Natural killer cell treated with Interleukin-12 subunit alpha and Interleukin-12 subunit beta and Interleukin-15 and Interleukin-18, amount 100 ng/mL, for 72 hours (primary cell): ENCODE measurements around the gene PARN. TPM values are rescaled to one million over a fixed set of nuclear protein-coding genes. Genes with fewer than 3 reads are reported as not detected.
A peak's percentile ranks its signal among the peaks of the same experiment; 100 is the strongest.
"Not testable (repeated sequence)": the region's sequence is repeated elsewhere in the genome, so short reads cannot be mapped to it uniquely, and the experiment has no call there.

Experiments used
- ATAC-seq, 2 donors: fragments of 150-1000 bp; cut with Tn5 transposase in 1 of 2; sonication (Bioruptor Pico), chemical (Tn5 transposase) in 1 of 2; 2 replicates each; pipeline ENCODE4 v1.10.0; 2021
- DNase-seq: peaks from one replicate; pipeline ENCODE4 v3.0.0; 2022; ENCODE audit warnings: low spot score
- H3K27ac Mint-ChIP-seq, 2 donors: 1 replicate in 1 of 2; 2 replicates in 1 of 2; pipeline ENCODE4 v1.8.0; 2022; ENCODE audit warnings: mixed read lengths in 2 of 2, mild to moderate bottlenecking in 1 of 2, moderate library complexity in 1 of 2
- H3K27me3 Mint-ChIP-seq, 2 donors: 1 replicate in 1 of 2; 2 replicates in 1 of 2; pipeline ENCODE4 v1.8.0; 2022; ENCODE audit warnings: mixed read lengths in 2 of 2
- H3K36me3 Mint-ChIP-seq: one replicate; pipeline ENCODE4 v1.8.0; 2022; ENCODE audit warnings: mixed read lengths
- H3K4me1 Mint-ChIP-seq, 2 donors: 1 replicate in 1 of 2; 2 replicates in 1 of 2; pipeline ENCODE4 v1.8.0; 2022; ENCODE audit warnings: low read depth in 2 of 2, mixed read lengths in 2 of 2, mild to moderate bottlenecking in 1 of 2
- H3K4me3 Mint-ChIP-seq: one replicate; pipeline ENCODE4 v1.8.0; 2022; ENCODE audit warnings: mixed read lengths
- H3K9me3 Mint-ChIP-seq: 2 replicates; pipeline ENCODE4 v1.8.0; 2022; ENCODE audit warnings: mixed read lengths
- total RNA-seq, 2 donors: library from RNA; stranded (reverse); gene quantifications; one replicate each; pipeline ENCODE4 v1.2.3, GENCODE V29; 2022

PARN gene
- total RNA-seq, 2 donors from 2014 or later = 25.4 to 50.4 TPM

DNA sequence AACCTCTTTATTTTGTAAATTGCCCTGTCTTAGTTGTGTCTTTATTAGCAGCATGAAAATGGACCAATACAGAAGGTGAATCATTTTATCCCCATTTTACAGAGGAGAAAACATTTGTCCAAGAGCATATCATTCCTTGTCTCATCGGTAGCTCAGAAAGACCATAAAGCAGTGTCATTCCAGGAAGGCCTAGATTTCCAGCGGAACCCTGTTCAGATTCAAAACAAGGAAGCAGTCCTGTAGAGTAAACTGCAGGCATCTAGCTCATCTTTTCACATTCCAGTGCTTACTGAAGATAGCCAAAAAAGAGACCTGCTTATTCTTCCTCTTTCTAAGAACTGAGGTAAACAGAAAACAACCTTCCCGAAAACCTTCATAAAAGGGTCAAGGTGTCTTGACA is 54.0 kb downstream of the PARN start:
- no peak overlapping the region for H3K27ac Mint-ChIP-seq
- ATAC-seq (no peak), DNase-seq (no peak)
- no peak overlapping the region for H3K4me3 Mint-ChIP-seq
- peaks cover 16% of the 10 kb centered on the region for H3K36me3 Mint-ChIP-seq
- no peaks in the 10 kb centered on the region for H3K9me3 Mint-ChIP-seq
- H3K4me1 Mint-ChIP-seq = peaks cover 0 to 3% of the 10 kb centered on the region in 2 donors
- H3K27me3 Mint-ChIP-seq = no peaks in the 10 kb centered on the region

DNA sequence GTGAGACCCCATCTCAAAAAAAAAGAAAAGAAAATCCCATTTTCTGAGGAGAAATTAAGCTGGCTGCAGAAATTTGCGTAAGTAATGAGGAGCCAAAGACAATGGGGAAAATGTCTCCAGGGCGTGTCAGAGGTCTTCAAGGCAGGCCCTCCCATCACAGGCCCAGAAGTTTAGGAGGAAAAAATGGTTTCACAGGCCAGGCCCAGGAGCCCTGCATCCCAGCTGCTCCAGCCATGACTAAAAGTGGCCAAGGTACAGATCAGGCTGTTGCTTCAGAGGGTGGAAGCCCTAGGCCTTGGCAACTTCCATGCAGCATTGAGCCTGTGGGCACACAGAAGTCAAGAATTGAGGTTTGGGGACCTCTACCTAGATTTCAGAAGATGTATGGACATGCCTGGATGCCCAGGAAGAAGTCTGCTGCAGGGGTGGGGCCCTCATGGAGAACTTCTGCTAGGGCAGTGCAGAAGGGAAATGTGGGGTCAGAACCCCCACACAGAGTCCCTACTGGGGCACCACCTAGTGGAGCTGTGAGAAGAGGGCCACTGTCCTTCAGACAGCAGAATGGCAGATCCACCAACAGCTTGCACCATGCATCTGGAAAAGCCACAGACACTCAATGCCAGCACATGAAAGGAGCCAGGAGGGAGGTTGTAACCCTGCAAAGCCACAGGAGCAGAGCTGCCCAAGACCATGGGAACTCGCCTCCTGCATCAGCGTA is 55.2 kb downstream of the PARN start:
- H3K36me3 Mint-ChIP-seq = peaks cover 16% of the 10 kb centered on the region
- H3K27me3 Mint-ChIP-seq, DNase-seq, H3K4me1 Mint-ChIP-seq, ATAC-seq, H3K4me3 Mint-ChIP-seq, H3K9me3 Mint-ChIP-seq, H3K27ac Mint-ChIP-seq: not testable (repeated sequence)

DNA sequence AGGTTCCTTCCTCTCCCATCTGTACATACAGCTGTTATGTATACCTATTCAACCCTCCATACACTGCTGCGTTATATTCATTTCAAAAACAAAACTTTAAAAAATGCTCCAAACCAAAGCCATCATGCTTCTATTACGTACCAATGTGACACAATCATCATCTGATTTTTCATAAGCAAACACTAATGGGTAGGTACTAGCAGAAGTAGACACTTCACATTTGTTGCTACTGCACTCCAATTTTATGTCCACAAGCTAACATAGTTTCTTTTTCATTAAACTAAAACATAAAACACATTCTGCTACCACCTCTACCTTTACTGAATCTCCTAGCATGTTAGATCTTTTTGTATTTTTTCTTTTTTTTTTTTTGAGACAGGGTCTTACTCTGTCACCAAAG is 57.5 kb downstream of the PARN start:
- H3K9me3 Mint-ChIP-seq = no peaks in the 10 kb centered on the region
- H3K4me1 Mint-ChIP-seq = no peaks in the 10 kb centered on the region
- no peak overlapping the region for H3K4me3 Mint-ChIP-seq
- no peak overlapping the region for H3K27ac Mint-ChIP-seq
- no peak for DNase-seq
- no peaks in the 10 kb centered on the region for H3K27me3 Mint-ChIP-seq
- peaks cover 16% of the 10 kb centered on the region for H3K36me3 Mint-ChIP-seq
- no peak for ATAC-seq

DNA sequence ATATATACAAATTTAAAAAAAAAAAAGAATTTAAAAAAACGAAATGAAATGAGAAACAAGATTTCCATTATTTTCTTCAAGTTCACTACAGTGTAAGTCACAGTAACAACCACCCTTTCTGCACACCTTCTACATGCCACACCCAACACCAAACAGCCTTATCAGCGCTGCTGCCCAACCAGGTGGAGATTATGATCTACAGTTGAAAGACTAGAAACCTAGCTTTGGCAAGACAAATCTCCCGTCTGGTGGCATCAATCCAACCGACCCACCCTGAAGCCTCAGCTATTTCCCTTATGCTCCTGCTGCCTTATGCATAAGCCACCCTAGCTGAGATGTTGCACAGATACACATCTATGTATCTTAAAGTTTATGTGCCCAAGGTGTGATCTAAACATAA is 60.8 kb downstream of the PARN start:
- no peak overlapping the region for H3K4me3 Mint-ChIP-seq
- H3K4me1 Mint-ChIP-seq = peaks cover 8% of the 10 kb centered on the region in 2 donors
- H3K27me3 Mint-ChIP-seq = no peaks in the 10 kb centered on the region
- DNase-seq (no peak), ATAC-seq (no peak)
- no peak overlapping the region for H3K27ac Mint-ChIP-seq
- H3K36me3 Mint-ChIP-seq = peaks cover 8% of the 10 kb centered on the region
- no peaks in the 10 kb centered on the region for H3K9me3 Mint-ChIP-seq

DNA sequence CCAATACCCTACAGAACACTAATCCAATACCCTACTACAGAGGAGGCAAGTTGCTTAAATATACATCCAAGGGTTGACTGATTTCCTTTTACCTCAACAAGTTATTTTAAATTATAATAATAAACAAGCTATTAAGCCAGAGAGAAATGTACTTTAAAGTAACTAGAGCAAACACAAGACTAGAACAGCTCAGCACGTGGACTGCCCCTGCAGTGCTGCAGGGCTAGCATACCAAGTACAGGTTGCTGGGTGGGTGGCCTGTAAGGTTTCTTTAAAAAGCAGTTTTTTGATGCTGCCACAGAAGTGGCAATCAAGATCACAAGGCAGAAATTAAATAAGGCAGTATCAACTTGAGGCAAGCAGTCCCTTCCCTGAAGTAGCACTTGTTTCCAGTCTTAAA is 63.5 kb downstream of the PARN start:
- Mint-ChIP-seq H3K27ac (no peak overlapping the region), H3K4me1 (peaks cover 8% of the 10 kb centered on the region in 2 donors)

DNA sequence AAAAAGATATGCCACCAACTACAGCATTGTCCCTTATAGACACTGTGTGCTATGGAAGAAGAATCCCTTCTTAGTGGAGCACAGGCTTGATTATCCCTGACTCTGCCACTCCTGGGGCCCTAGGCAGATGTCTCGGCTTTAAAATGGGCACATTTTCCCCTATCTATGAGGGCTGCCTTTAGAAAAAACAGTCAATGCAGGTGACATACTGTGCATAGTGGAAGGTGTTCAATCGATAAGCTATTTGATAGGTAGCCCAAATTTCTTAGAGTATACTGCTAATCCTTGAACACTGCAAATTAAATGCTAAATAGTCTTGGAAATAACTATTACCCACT is 64.4 kb downstream of the PARN start:
- H3K27me3 Mint-ChIP-seq = no peaks in the 10 kb centered on the region
- H3K4me3 Mint-ChIP-seq = no peak overlapping the region
- H3K36me3 Mint-ChIP-seq = no peaks in the 10 kb centered on the region
- H3K27ac Mint-ChIP-seq = no peak overlapping the region
- DNase-seq (no peak), ATAC-seq (no peak)
- no peaks in the 10 kb centered on the region for H3K9me3 Mint-ChIP-seq
- H3K4me1 Mint-ChIP-seq = peaks cover 8% of the 10 kb centered on the region in 2 donors

More for the DNA sequence above, 63.5 kb downstream of the PARN start:
- Mint-ChIP-seq H3K4me3 (no peak overlapping the region), H3K36me3 (no peaks in the 10 kb centered on the region), H3K9me3 (no peaks in the 10 kb centered on the region), H3K27me3 (no peaks in the 10 kb centered on the region)
- no peak for ATAC-seq
- no peak for DNase-seq

DNA sequence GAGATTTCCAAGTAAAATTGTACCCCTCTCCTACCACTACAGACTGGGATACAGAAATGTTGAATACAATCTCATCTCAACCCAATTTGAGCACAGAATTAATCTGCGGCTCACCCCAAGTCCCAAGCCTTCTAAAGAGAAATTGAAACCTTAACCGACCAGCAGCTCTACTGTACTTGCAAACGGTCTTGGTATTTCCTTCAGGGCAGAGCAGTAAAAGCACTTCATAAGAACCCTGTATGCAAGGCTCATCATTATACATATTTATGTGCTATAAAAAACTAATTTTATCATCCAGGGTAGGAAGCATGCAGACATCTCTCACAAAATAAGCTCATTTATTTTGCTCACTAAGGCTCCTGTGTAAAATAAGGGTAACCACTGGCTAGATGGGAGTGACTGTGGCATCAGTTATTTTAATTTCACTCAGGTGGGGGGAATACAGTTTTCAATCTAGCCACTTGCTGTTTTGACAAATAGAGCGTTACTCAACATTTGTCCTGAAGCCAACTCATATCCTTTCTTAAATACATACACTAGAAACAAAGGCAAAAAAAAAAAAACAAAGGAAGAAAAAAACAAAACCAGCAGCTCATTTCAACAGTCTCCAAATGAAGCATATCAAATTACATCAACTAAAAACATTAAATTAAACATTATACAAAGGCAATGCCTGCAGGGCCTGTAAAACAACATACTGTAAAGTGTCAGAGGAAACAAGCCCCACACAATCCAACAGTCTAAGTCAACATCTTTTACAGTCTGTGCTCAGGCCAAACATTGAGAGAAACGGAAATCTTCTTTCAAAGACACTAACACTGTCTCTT is 65.0 kb downstream of the PARN start:
- DNase-seq (no peak), ATAC-seq (no peak)
- no peaks in the 10 kb centered on the region for H3K9me3 Mint-ChIP-seq
- peaks cover 8% of the 10 kb centered on the region in 2 donors for H3K4me1 Mint-ChIP-seq
- H3K4me3 Mint-ChIP-seq = no peak overlapping the region
- H3K27me3 Mint-ChIP-seq = no peaks in the 10 kb centered on the region
- no peaks in the 10 kb centered on the region for H3K36me3 Mint-ChIP-seq
- H3K27ac Mint-ChIP-seq = peak overlapping the region in 1 of 2 donors; percentile 75

DNA sequence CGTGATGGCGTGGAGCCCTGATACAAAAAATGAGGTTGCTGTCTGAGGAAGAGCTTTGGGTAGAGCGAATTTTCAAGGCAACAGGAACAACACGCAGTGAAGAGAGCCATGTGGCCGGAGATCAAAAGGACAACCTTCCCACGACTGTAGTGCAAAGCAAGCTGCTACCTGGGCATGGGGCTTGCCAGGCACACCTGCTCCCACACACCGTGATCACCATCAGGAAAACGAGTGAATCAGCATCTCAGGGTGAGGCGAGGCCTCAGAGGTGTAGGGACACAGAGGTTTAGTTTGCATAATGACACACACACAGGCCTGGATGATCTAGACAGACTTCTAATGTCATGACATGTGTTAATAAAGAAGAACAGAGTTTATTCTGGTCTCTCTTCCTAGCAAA is 65.7 kb downstream of the PARN start:
- Mint-ChIP-seq H3K36me3 (no peaks in the 10 kb centered on the region), H3K27me3 (no peaks in the 10 kb centered on the region), H3K9me3 (no peaks in the 10 kb centered on the region), H3K4me3 (no peak overlapping the region), H3K4me1 (peaks cover 8% of the 10 kb centered on the region in 2 donors), H3K27ac (peak overlapping the region in 1 of 2 donors; percentile 43)
- DNase-seq (no peak), ATAC-seq (no peak)

DNA sequence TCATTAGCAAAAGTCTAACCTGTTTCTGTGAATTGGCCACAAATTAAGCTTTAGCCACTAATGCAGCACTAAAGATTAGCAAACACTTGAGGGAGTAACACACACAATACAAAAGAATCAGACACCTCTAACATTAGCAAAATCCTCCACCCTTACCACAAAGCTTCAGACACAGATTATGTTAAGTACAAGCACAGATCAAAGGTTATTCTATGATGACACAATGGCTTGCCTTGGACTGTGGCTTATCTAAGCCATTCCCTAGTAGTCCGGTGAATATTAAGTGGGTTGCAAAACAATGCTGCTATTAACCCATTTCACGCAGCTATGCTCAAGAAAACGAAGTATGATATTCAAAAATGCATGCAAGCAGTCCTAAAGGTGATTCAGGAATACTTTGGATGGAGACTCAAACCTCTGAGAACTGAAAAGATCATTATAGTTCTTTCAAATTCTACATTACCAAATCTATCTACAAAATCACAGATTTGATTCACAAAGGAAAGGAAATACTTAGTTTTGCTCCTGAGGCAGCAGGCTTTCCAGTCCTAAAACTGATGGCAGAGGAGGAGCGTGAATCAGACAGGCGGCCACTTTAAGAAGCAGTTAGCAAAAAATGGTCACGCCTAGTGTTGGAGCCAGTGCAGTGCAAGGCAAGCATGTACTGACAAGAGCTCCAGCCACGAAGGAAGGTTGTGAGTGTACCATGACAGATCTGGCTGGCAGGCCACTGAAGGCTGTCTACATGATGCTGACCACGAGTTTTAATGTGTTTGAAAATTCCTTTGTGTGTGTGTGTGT is 67.2 kb downstream of the PARN start:
- no peak overlapping the region for H3K4me3 Mint-ChIP-seq
- H3K27ac Mint-ChIP-seq = no peak overlapping the region
- ATAC-seq = no peak

DNA sequence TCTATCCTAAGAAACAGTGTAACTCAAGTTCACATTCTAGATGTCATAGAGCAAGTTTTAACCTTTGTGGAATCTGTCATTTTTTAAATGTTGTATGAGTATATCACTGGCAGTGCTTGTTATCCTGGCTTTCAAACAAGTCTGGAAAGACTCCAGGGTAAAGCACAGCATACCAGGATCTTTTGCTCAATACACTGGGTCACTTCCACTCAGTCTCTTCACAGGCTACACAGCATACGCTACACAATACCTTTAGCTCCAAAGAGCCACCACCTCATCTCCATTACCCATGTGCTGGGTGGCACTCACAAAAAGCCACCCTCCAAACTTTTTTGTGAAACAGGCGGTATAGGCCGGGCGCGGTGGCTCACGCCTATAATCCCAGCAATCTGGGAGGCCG is 69.5 kb downstream of the PARN start:
- Mint-ChIP-seq H3K4me1 (peaks cover 8% of the 10 kb centered on the region in 2 donors), H3K36me3 (no peaks in the 10 kb centered on the region), H3K27ac (no peak overlapping the region), H3K9me3 (no peaks in the 10 kb centered on the region), H3K27me3 (no peaks in the 10 kb centered on the region), H3K4me3 (no peak overlapping the region)
- DNase-seq (no peak), ATAC-seq (no peak)

More for the DNA sequence above, 67.2 kb downstream of the PARN start:
- no peaks in the 10 kb centered on the region for H3K27me3 Mint-ChIP-seq
- H3K36me3 Mint-ChIP-seq = no peaks in the 10 kb centered on the region
- no peak for DNase-seq
- H3K9me3 Mint-ChIP-seq = no peaks in the 10 kb centered on the region
- H3K4me1 Mint-ChIP-seq = peaks cover 8% of the 10 kb centered on the region in 2 donors

DNA sequence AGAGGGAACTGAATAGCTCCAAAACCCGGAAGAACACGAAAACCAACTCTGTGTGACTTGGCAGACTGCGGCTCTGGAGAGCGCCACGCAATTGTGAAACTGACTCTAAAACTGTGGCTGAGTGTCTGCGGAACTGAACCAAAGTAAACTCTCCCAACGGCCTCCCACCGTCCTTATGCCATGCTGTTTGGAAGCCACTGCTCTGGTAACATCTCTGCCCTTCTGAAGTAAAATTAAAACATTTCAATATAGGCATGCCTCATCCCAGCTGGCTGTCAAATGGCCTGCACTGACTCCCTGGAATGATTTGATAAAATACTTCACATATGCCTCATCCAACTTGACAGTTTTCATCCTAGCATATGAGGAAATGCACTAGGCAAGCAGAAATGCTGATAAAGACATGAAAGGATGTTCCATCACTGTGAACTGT is 70.2 kb downstream of the PARN start:
- H3K27ac Mint-ChIP-seq = no peak overlapping the region
- H3K4me3 Mint-ChIP-seq = no peak overlapping the region
- no peaks in the 10 kb centered on the region for H3K9me3 Mint-ChIP-seq
- H3K4me1 Mint-ChIP-seq = peaks cover 3% of the 10 kb centered on the region in 2 donors
- ATAC-seq = no peak
- DNase-seq = no peak
- no peaks in the 10 kb centered on the region for H3K27me3 Mint-ChIP-seq
- no peaks in the 10 kb centered on the region for H3K36me3 Mint-ChIP-seq

DNA sequence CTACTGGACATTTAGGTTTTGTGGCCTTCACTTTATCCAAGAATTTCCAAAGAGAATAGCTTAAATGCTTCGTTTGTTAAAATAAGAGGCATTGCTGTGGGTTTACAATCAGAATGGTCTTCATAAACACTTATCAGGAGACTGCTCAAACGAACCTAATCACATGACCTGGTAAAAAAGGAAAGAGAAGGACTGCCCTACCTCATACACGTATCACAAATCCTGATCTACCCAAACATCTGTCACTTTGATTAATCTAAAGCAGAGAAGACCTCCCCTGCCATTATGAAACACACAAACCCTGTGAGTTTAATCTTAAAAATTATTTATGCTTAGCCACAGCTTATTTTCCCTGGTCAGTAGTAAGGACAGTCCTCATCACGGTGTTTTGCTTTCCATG is 76.6 kb downstream of the PARN start:
- H3K9me3 Mint-ChIP-seq = no peaks in the 10 kb centered on the region

DNA sequence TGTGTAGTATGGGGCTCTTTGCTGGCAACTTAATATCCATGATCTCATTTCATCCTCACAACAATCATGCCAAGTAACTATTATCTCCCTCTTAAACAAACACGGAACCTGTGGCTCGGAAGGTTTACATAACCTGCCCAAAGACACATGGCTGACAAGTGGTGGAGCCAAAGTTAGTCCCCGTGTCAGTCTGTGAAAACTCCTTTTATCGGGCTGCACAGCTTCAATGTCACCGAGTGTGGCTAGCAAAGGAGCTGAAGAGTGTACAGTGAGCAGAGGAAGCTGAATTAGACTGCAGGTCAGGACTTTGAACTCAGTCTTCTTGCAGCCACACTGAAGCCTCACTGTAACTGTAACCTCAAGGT is 80.3 kb downstream of the PARN start:
- Mint-ChIP-seq H3K36me3 (peaks cover 8% of the 10 kb centered on the region), H3K27me3 (no peaks in the 10 kb centered on the region), H3K4me3 (no peak overlapping the region), H3K4me1 (peaks cover 0 to 6% of the 10 kb centered on the region in 2 donors), H3K9me3 (no peaks in the 10 kb centered on the region), H3K27ac (no peak overlapping the region)
- no peak for DNase-seq
- ATAC-seq = no peak

More for the DNA sequence above, 76.6 kb downstream of the PARN start:
- Mint-ChIP-seq H3K27me3 (no peaks in the 10 kb centered on the region), H3K36me3 (peaks cover 8% of the 10 kb centered on the region), H3K27ac (no peak overlapping the region), H3K4me3 (no peak overlapping the region), H3K4me1 (peaks cover 0 to 6% of the 10 kb centered on the region in 2 donors)
- no peak for ATAC-seq
- DNase-seq = no peak
